SK-N-SH treated with all-trans-retinoic acid at 6 μM for 48 hours (cell line): ENCODE data around the gene PDCD6IP.
A peak's percentile ranks its signal among the peaks of the same experiment; 100 is the strongest.

Source experiments
- ATAC-seq: fragments of 200-7000 bp; cut with Tn5 transposase; 3 replicates; pipeline ENCODE4 v1.9.1; 2020; ENCODE audit warnings: mild to moderate bottlenecking, moderate library complexity
- ARNTL ChIP-seq: fragments of 450-650 bp; formaldehyde crosslinking; IDR thresholded peaks from 2 replicates; pipeline ENCODE4 v1.5.0; 2020; ENCODE audit warnings: low read depth, mild to moderate bottlenecking, moderate library complexity, borderline replicate concordance
- BACH2 ChIP-seq: fragments of 250-450 bp; sonication (Bioruptor Pico); IDR thresholded peaks from 2 replicates; pipeline ENCODE4 v1.9.0; 2021; ENCODE audit warnings: mild to moderate bottlenecking, borderline replicate concordance
- CSDC2 ChIP-seq: fragments of 250-450 bp; sonication (Bioruptor Pico); IDR thresholded peaks from 2 replicates; pipeline ENCODE4 v1.5.0; 2020; ENCODE audit warnings: mild to moderate bottlenecking, moderate library complexity
- CSRNP3 ChIP-seq: fragments of 250-450 bp; sonication (Bioruptor Pico); IDR thresholded peaks from 2 replicates; pipeline ENCODE4 v1.5.1; 2021; ENCODE audit warnings: mild to moderate bottlenecking, moderate library complexity
- ESRRG ChIP-seq: fragments of 250-450 bp; sonication (Bioruptor Pico); IDR thresholded peaks from 2 replicates; pipeline ENCODE4 v1.6.1; 2021; ENCODE audit warnings: mild to moderate bottlenecking
- GLIS3 ChIP-seq: fragments of 250-450 bp; sonication (Bioruptor Pico); IDR thresholded peaks from 2 replicates; pipeline ENCODE4 v1.5.0; 2020; ENCODE audit warnings: mild to moderate bottlenecking, moderate library complexity
- OSR1 ChIP-seq: fragments of 250-450 bp; sonication (Bioruptor Pico); IDR thresholded peaks from 2 replicates; pipeline ENCODE4 v1.8.0; 2022; ENCODE audit warnings: moderate library complexity, mild to moderate bottlenecking, inconsistent platforms
- PPARA ChIP-seq: fragments of 250-450 bp; sonication (Bioruptor Pico); IDR thresholded peaks from 2 replicates; pipeline ENCODE4 v1.5.0; 2020; ENCODE audit warnings: mild to moderate bottlenecking, borderline replicate concordance
- RARB ChIP-seq: fragments of 250-450 bp; sonication (Bioruptor Pico); IDR thresholded peaks from 2 replicates; pipeline ENCODE4 v1.8.0; 2021; ENCODE audit warnings: mild to moderate bottlenecking, moderate library complexity
- SNAI2 ChIP-seq: fragments of 250-450 bp; sonication (Bioruptor Pico); IDR thresholded peaks from 2 replicates; pipeline ENCODE4 v1.5.0; 2020; ENCODE audit warnings: mild to moderate bottlenecking, moderate library complexity
- TCF4 ChIP-seq: fragments of 250-450 bp; sonication (Bioruptor Pico); IDR thresholded peaks from 2 replicates; pipeline ENCODE4 v1.8.0; 2021; ENCODE audit warnings: mild to moderate bottlenecking, moderate library complexity, borderline replicate concordance
- TOX ChIP-seq: fragments of 250-450 bp; sonication (Bioruptor Pico); IDR thresholded peaks from 2 replicates; pipeline ENCODE4 v1.8.0; 2021; ENCODE audit warnings: mild to moderate bottlenecking, moderate library complexity, borderline replicate concordance
- TSHZ2 ChIP-seq: fragments of 250-450 bp; sonication (Bioruptor Pico); IDR thresholded peaks from 2 replicates; pipeline ENCODE4 v1.5.0; 2020; ENCODE audit warnings: mild to moderate bottlenecking, moderate library complexity
- ZC3H10 ChIP-seq: fragments of 250-450 bp; sonication (Bioruptor Pico); IDR thresholded peaks from 2 replicates; pipeline ENCODE4 v1.5.1; 2021; ENCODE audit warnings: mild to moderate bottlenecking, moderate library complexity
- ZFP3 ChIP-seq: fragments of 250-450 bp; sonication (Bioruptor Pico); IDR thresholded peaks from 2 replicates; pipeline ENCODE4 v1.5.0; 2020; ENCODE audit warnings: mild to moderate bottlenecking, moderate library complexity
- ZFP30 ChIP-seq: fragments of 450-650 bp; formaldehyde crosslinking; IDR thresholded peaks from 2 replicates; pipeline ENCODE4 v1.5.0; 2022; ENCODE audit warnings: mild to moderate bottlenecking, moderate library complexity
- ZNF565 ChIP-seq: fragments of 450-650 bp; formaldehyde crosslinking; conservative IDR thresholded peaks from 2 replicates; pipeline ENCODE4 v1.5.0; 2020; ENCODE audit warnings: low read depth, mild to moderate bottlenecking, moderate library complexity
- ZNF8 ChIP-seq: fragments of 450-650 bp; formaldehyde crosslinking; IDR thresholded peaks from 2 replicates; pipeline ENCODE4 v1.5.0; 2020; ENCODE audit warnings: mild to moderate bottlenecking, moderate library complexity
- TF ChIP-seq, protein P1 (sequence below): fragments of 250-450 bp; sonication (Bioruptor Pico); IDR thresholded peaks from 2 replicates; pipeline ENCODE4 v1.5.1; 2020; ENCODE audit warnings: low read depth, mild to moderate bottlenecking, moderate library complexity

PDCD6IP gene

GRCh38 chr3:33883951-33884561 is 85.6 kb downstream of the PDCD6IP start:
- ATAC-seq = peak; percentile 10; the same call in 2 of the 3 replicates
- TF ChIP-seq TCF4 (no peak), ARNTL (CRISPR knock-in tag) (no peak), ZFP30 (CRISPR knock-in tag) (no peak), ZNF8 (CRISPR knock-in tag) (no peak), ESRRG (CRISPR knock-in tag) (no peak), ZFP3 (CRISPR knock-in tag) (no peak), SNAI2 (no peak), RARB (CRISPR knock-in tag) (no peak), ZNF565 (CRISPR knock-in tag) (no peak), OSR1 (no peak), BACH2 (no peak), TSHZ2 (CRISPR knock-in tag) (no peak)

DNA sequence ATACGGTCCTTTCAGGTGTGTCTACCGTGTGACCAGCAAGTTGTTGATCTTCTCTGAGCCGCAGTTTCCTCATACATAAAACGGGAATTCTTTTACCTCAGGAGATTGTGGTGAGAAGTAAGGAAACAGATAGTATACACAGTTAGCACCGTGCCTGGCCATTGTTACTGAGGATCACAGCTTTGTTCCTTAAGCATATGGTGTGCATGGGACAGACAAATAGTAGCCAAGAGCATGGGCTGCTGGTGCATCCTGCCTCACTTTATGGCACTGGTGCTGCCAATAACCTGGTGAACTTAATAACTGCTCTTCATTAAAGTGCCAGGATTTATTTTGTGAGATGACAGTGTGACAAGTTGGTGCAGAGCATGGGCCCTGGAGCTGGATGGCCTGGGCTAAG is 86.3 kb downstream of the PDCD6IP start:
- no peak for TF ChIP-seq ZNF8 (CRISPR knock-in tag)
- TF ChIP-seq, protein P1, sequence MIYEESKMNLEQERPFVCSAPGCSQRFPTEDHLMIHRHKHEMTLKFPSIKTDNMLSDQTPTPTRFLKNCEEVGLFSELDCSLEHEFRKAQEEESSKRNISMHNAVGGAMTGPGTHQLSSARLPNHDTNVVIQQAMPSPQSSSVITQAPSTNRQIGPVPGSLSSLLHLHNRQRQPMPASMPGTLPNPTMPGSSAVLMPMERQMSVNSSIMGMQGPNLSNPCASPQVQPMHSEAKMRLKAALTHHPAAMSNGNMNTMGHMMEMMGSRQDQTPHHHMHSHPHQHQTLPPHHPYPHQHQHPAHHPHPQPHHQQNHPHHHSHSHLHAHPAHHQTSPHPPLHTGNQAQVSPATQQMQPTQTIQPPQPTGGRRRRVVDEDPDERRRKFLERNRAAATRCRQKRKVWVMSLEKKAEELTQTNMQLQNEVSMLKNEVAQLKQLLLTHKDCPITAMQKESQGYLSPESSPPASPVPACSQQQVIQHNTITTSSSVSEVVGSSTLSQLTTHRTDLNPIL (CRISPR knock-in tag) = no peak
- TF ChIP-seq CSDC2 (CRISPR knock-in tag) = no peak
- TF ChIP-seq CSRNP3 = no peak
- TF ChIP-seq ARNTL (CRISPR knock-in tag) = no peak
- no peak for TF ChIP-seq GLIS3
- no peak for TF ChIP-seq ZFP3 (CRISPR knock-in tag)
- TF ChIP-seq RARB (CRISPR knock-in tag) = no peak
- TF ChIP-seq ZFP30 (CRISPR knock-in tag) = no peak
- no peak for TF ChIP-seq ESRRG (CRISPR knock-in tag)
- no peak for TF ChIP-seq TCF4
- TF ChIP-seq TOX (CRISPR knock-in tag) = no peak
- TF ChIP-seq ZC3H10 (CRISPR knock-in tag) = no peak
- no peak for TF ChIP-seq OSR1
- no peak for TF ChIP-seq ZNF565 (CRISPR knock-in tag)
- no peak for TF ChIP-seq SNAI2
- TF ChIP-seq TSHZ2 (CRISPR knock-in tag) = no peak
- TF ChIP-seq PPARA = no peak
- ATAC-seq = no peak

DNA sequence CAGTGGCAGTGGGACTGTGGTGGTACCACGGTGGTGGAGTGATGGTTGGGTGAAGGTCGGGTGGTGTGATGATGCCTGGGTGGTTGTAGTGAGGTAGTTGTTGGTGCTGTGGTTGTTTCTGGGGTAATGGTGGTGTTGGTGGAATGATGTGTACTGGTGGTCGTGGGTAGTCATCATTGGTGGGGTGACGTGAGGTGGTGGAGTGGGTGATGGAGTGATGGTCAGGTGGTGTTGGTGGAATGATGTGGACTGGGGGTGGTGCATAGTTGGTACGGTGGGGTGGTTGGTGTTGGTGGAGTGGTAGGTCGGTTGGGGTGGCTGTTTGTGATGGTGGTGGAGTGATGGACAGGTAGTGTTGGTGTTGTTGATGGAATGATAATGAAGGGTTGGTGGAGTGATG is 87.1 kb downstream of the PDCD6IP start:
- TF ChIP-seq SNAI2 (no peak), ZFP3 (CRISPR knock-in tag) (no peak), CSDC2 (CRISPR knock-in tag) (no peak), GLIS3 (no peak), TOX (CRISPR knock-in tag) (no peak)
- TF ChIP-seq, protein P1 (CRISPR knock-in tag) = no peak
- ATAC-seq = no peak
